Bronchial epithelial cell (primary cell): ENCODE measurements around the gene GAGE2A. TPM values are rescaled to one million over a fixed set of nuclear protein-coding genes. Genes with fewer than 3 reads are reported as not detected.

Source experiments
- DNase-seq: peaks from one replicate; pipeline ENCODE4 v3.0.0-alpha.2; 2010; ENCODE audit warnings: low read depth
- FAIRE-seq: peaks from 2 replicates; lab custom pipeline; 2011; peaks lifted over from hg19 to GRCh38; lab: Jason Lieb, UNC
- H3K27me3 ChIP-seq: 2 replicates; pipeline ENCODE4 v1.5.1; 2011; ENCODE audit warnings: low read length; ENCODE audit not compliant: control insufficient read depth, insufficient read depth
- H3K36me3 ChIP-seq: 2 replicates; pipeline ENCODE4 v1.5.1; 2011; ENCODE audit warnings: low read length; ENCODE audit not compliant: control insufficient read depth, insufficient read depth
- H3K4me3 ChIP-seq: 2 replicates; pipeline ENCODE4 v1.5.1; 2011; ENCODE audit warnings: mild to moderate bottlenecking, low read depth, low read length, control low read depth
- CTCF ChIP-seq: IDR thresholded peaks from 2 replicates; pipeline ENCODE4 v1.5.1; 2011; ENCODE audit warnings: mild to moderate bottlenecking, moderate library complexity, low read length, control low read depth, inconsistent platforms; ENCODE audit not compliant: insufficient read depth, severe bottlenecking
- total RNA-seq: library from RNA; depleted of rRNA; stranded (reverse); fragments of >200 nt; gene quantifications from 2 replicates; pipeline ENCODE4 v1.2.1, GENCODE V29; 2014

Gene GAGE2A
- total RNA-seq, 1 donor from 2014 or later = not detected

GRCh38 chrX:49610718-49611310 lies 21.5 kb downstream of the GAGE2A start:
- DNase-seq = no peak
- Histone ChIP-seq H3K27me3 (no peaks in the 10 kb centered on the region), H3K36me3 (no peaks in the 10 kb centered on the region), H3K4me3 (no peak overlapping the region)
- TF ChIP-seq CTCF = no peak
- FAIRE-seq = no peak

- FAIRE-seq (no peak), DNase-seq (no peak)
- H3K36me3 ChIP-seq = no peaks in the 10 kb centered on the region
- H3K27me3 ChIP-seq = no peaks in the 10 kb centered on the region
- no peak for TF ChIP-seq CTCF
- H3K4me3 ChIP-seq = no peak overlapping the region
These were observed 29.3 kb downstream of the GAGE2A start for GRCh38 chrX:49618574-49618973.

GRCh38 chrX:49627086-49627777 lies 37.9 kb downstream of the GAGE2A start:
- H3K4me3 ChIP-seq = no peak overlapping the region
- TF ChIP-seq CTCF = no peak
- no peaks in the 10 kb centered on the region for H3K36me3 ChIP-seq
- no peak for DNase-seq
- FAIRE-seq = peak; percentile 28
- no peaks in the 10 kb centered on the region for H3K27me3 ChIP-seq

- DNase-seq (no peak), FAIRE-seq (no peak)
- Histone ChIP-seq H3K27me3 (no peaks in the 10 kb centered on the region), H3K4me3 (no peak overlapping the region), H3K36me3 (no peaks in the 10 kb centered on the region)
- no peak for TF ChIP-seq CTCF
These were observed 55.8 kb downstream of the GAGE2A start for GRCh38 chrX:49644991-49645637.

Other genes with a start within 250 kb of the GAGE2A start
- gene GAGE12C, start 57.3 kb upstream of the GAGE2A start, total RNA-seq = not detected in 2 replicates
- gene GAGE12D, start 47.8 kb upstream of the GAGE2A start, total RNA-seq = not detected in 2 replicates
- not detected in 2 replicates for gene GAGE12E, start 38.2 kb upstream of the GAGE2A start, total RNA-seq
- not detected in 2 replicates for gene GAGE12F, start 28.7 kb upstream of the GAGE2A start, total RNA-seq
- gene GAGE12G, start 19.1 kb upstream of the GAGE2A start, total RNA-seq = not detected in 2 replicates
- not detected in 2 replicates for gene GAGE12H, start 9.5 kb upstream of the GAGE2A start, total RNA-seq
- not detected in 2 replicates for gene GAGE1, start 9.5 kb downstream of the GAGE2A start, total RNA-seq
- not detected in 2 replicates for gene PAGE1, start 106.5 kb downstream of the GAGE2A start, total RNA-seq
- not detected in 2 replicates for gene PAGE4, start 239.8 kb downstream of the GAGE2A start, total RNA-seq